ENCODE measurements around the gene CDK10. TPM values are rescaled to one million over a fixed set of nuclear protein-coding genes. Genes with fewer than 3 reads are reported as not detected.

CDK10 gene
- total and polyA plus RNA-seq, 9 of the 15 experiments (the other 6 are each of a cell fraction or from before 2014, with no cell fraction given) = 2.0 to 85.1 (median 40.1) TPM

DNA sequence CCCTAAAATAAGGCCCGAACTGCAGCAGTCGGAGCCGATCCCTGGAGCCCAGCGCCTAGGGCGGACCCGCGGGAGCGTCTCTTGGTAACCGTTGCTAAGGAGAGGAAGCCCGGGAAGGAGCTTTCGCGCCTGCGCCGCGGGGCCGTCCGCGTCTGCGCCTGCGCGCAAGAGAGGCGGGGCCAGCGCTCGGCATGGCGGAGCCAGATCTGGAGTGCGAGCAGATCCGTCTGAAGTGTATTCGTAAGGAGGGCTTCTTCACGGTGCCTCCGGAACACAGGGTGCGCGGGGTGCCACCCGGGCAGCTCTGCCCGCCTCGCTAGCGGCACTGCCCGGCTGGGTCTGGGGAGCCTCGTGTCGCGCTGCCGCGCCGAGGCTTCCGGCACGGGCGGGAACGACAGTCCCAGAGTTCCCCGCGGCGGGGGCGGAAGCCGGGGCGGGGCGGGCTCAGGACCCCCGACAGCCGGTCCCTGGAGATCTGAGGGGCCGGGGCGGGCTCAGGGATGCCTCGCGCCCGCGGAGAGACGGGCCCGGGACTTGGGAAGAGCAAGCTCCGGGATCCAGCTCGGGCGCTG lies at the start of gene CDK10 (continued):
- TF ChIP-seq PBX2 (CRISPR knock-in tag; IDR thresholded peaks at IDR 0.05; ENCODE audit: low read depth) = no peak
- TF ChIP-seq PBX2 (tag; conservative IDR thresholded peaks at IDR 0.05; ENCODE audit: low read depth) = no peak
- TF ChIP-seq KDM2B (CRISPR knock-in tag; IDR thresholded peaks at IDR 0.05) = no peak
- peak; percentile 99 for TF ChIP-seq MYNN (IDR thresholded peaks at IDR 0.05)
- TF ChIP-seq MYNN (CRISPR knock-in tag; IDR thresholded peaks at IDR 0.05) = peak; percentile 90
- peak; percentile 74 for TF ChIP-seq BHLHE40 (IDR thresholded peaks at IDR 0.05; ENCODE audit: low read length)
- 0 out of 2 replicates have a peak, but pooled peaks have one; percentile 6 for TF ChIP-seq CREM (IDR thresholded peaks at IDR 0.05; ENCODE audit: low read depth)
- TF ChIP-seq, protein P1, sequence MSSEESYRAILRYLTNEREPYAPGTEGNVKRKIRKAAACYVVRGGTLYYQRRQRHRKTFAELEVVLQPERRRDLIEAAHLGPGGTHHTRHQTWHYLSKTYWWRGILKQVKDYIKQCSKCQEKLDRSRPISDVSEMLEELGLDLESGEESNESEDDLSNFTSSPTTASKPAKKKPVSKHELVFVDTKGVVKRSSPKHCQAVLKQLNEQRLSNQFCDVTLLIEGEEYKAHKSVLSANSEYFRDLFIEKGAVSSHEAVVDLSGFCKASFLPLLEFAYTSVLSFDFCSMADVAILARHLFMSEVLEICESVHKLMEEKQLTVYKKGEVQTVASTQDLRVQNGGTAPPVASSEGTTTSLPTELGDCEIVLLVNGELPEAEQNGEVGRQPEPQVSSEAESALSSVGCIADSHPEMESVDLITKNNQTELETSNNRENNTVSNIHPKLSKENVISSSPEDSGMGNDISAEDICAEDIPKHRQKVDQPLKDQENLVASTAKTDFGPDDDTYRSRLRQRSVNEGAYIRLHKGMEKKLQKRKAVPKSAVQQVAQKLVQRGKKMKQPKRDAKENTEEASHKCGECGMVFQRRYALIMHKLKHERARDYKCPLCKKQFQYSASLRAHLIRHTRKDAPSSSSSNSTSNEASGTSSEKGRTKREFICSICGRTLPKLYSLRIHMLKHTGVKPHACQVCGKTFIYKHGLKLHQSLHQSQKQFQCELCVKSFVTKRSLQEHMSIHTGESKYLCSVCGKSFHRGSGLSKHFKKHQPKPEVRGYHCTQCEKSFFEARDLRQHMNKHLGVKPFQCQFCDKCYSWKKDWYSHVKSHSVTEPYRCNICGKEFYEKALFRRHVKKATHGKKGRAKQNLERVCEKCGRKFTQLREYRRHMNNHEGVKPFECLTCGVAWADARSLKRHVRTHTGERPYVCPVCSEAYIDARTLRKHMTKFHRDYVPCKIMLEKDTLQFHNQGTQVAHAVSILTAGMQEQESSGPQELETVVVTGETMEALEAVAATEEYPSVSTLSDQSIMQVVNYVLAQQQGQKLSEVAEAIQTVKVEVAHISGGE (CRISPR knock-in tag; IDR thresholded peaks at IDR 0.05) = 0 out of 6 replicates have a peak, but pooled peaks of 1 of the 3 experiments have one; percentile 29
